HAP-1 (cell line): ENCODE data around the gene ASB15.
A peak's percentile ranks its signal among the peaks of the same experiment; 100 is the strongest.
"Not testable (repeated sequence)": the region's sequence is repeated elsewhere in the genome, so short reads cannot be mapped to it uniquely, and the experiment has no call there.

Experiments
- DNase-seq, 2 experiments: peaks; one replicate each; pipeline ENCODE4 v3.0.0-alpha.2; 2016 to 2020; ENCODE audit warnings: low spot score in 2 of 2
- H3K27me3 ChIP-seq: fragments of 250-450 bp; sonication (Bioruptor Pico); 2 replicates; pipeline ENCODE4 v1.5.1; 2020; ENCODE audit warnings: low read depth, mild to moderate bottlenecking, moderate library complexity
- H3K36me3 ChIP-seq: fragments of 250-450 bp; sonication (Bioruptor Pico); replicated peaks from 2 replicates; pipeline ENCODE4 v1.5.1; 2020; ENCODE audit warnings: mild to moderate bottlenecking
- H3K4me1 ChIP-seq: fragments of 250-450 bp; sonication (Bioruptor Pico); 2 replicates; pipeline ENCODE4 v1.5.1; 2020; ENCODE audit warnings: mild to moderate bottlenecking
- H3K4me3 ChIP-seq: fragments of 250-450 bp; sonication (Bioruptor Pico); 2 replicates; pipeline ENCODE4 v1.5.1; 2020; ENCODE audit warnings: mild to moderate bottlenecking, moderate library complexity
- H3K9me3 ChIP-seq: fragments of 250-450 bp; sonication (Bioruptor Pico); 2 replicates; pipeline ENCODE4 v1.5.1; 2020; ENCODE audit warnings: mild to moderate bottlenecking, moderate library complexity
- in situ Hi-C: fragments of 300-500 bp; cut with MboI; formaldehyde crosslinking; loops from 3 replicates; pipeline ENCODE4 v1.14.3; 2020; ENCODE audit warnings: low sequenced_read_pairs, inconsistent platforms, mixed read lengths

The ASB15 gene

DNA sequence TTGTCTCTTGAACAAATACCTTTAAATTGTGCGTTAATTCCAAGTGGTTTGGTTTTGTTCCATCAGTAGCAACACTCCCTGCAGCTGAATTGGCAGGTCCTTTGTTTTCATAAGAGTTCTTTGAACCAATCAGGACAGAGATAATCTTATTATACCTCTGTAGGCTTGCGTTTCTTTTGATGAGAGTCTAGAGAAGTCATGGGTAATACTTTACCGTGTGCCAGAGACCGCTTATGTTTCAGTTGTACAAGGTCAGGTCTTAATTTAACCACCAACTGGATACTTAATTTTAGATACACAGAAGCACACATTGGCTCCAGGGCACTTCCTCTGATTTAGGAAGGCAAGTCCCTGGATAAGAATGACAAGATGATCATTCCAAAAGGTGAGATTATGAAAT lies at the start of gene ASB15:
Gene ASB15 (plus strand): TSS at position 292 of the 400 bp plus-strand sequence. CDS start 12,682 bp downstream, outside the sequence.
- no peaks in the 10 kb centered on the region for H3K27me3 ChIP-seq
- no peaks in the 10 kb centered on the region for H3K9me3 ChIP-seq
- in situ Hi-C loops: no loop called here
- H3K4me3 ChIP-seq: no peak within 1 kb of the TSS
- peak in 1 of 2 experiments; percentile 20 for DNase-seq
- no peaks in the 10 kb centered on the region for H3K36me3 ChIP-seq
- H3K4me1 ChIP-seq: no peaks in the 10 kb centered on the region

DNA sequence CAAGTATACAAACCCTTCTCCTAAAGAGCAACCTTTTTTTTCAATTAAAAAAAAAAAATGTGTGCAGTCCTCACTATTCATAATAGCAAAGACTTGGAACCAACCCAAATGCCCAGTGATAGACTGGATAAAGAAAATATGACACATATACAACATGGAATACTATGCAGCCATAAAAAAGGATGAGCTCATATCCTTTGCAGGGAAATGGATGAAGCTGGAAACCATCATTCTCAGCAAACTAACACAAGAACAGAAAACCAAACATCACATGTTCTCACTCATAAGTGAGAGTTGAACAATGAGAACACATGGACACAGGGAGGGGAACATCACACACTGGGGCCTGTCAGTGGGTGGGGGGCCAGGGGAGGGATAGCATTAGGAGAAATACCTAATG lies 49.5 kb upstream of the ASB15 start:
- peaks cover 39% of the 10 kb centered on the region for H3K36me3 ChIP-seq
- DNase-seq, in situ Hi-C loops, H3K27me3 ChIP-seq, H3K4me1 ChIP-seq, H3K9me3 ChIP-seq, H3K4me3 ChIP-seq: not testable (repeated sequence)

DNA sequence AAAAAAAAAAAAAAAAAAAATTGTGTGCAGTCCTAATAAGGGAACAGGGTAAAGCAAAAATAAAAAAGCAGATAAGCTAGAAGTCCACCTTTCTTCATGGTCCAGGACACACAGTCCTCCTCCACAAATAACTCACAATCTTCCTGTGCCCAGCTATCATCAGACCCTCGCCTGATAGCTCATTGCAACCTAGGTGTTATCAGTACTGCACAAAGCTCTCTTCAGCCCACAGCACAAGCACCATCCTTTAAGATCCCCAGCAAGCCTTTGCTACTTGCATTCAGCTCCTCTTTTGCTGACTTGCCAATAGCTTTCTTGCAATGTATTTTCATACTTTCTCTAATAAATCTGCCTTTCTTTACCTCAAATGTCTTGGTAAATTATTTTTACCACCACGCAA lies 49.0 kb upstream of the ASB15 start:
- peaks cover 39% of the 10 kb centered on the region for H3K36me3 ChIP-seq

DNA sequence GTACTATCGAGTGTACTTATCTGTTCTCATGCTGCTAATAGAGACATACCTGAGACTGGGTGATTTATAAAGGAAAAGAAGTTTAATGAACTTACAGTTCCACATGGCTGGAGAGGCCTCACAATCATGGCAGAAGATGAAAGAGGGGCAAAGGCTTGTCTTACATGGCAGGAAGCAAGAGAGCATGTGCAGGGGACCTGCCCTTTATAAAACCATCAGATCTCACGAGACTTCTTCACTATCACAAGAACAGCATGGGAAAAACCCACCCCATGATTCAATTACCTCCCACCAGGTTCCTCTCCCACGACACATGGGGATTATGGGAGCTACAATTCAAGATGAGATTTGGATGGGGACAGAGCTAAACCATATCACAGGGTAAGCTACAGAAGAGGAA lies 48.5 kb upstream of the ASB15 start:
- H3K36me3 ChIP-seq: peaks cover 36% of the 10 kb centered on the region
- H3K9me3 ChIP-seq: no peaks in the 10 kb centered on the region
- no peaks in the 10 kb centered on the region for H3K27me3 ChIP-seq
- DNase-seq: no peak
- no peak overlapping the region for H3K4me3 ChIP-seq
- peaks cover 5% of the 10 kb centered on the region; the same call in 1 of the 2 replicates for H3K4me1 ChIP-seq
- in situ Hi-C loops: no loop called here

More for the DNA sequence above, 49.0 kb upstream of the ASB15 start:
- no peak overlapping the region for H3K4me3 ChIP-seq
- H3K4me1 ChIP-seq: peaks cover 5% of the 10 kb centered on the region; the same call in 1 of the 2 replicates
- no peak for DNase-seq
- no peaks in the 10 kb centered on the region for H3K9me3 ChIP-seq
- H3K27me3 ChIP-seq: no peaks in the 10 kb centered on the region
- in situ Hi-C loops: no loop called here

DNA sequence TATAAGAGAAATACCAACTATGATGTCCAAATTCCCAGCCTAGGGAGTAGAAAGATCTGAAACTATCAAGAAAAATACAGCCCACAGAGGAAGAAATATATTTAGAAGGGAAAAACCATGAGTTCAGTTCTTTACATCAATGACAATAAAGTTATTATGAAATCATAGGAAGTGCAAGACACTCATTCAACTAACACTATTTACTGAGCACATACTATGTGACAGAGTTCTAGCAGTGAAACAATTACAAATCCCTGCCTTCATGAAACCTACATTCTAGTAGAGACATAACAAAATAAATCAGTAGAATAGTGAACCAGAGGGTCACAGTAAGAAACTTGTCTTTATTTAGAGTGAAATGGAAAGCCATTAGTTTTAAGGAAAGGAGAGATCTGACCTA lies 46.1 kb upstream of the ASB15 start:
- peaks cover 5% of the 10 kb centered on the region; the same call in 1 of the 2 replicates for H3K4me1 ChIP-seq
- in situ Hi-C loops: no loop called here
- H3K27me3 ChIP-seq: no peaks in the 10 kb centered on the region
- H3K4me3 ChIP-seq: no peak overlapping the region
- peaks cover 20% of the 10 kb centered on the region for H3K36me3 ChIP-seq
- DNase-seq: no peak
- no peaks in the 10 kb centered on the region for H3K9me3 ChIP-seq

DNA sequence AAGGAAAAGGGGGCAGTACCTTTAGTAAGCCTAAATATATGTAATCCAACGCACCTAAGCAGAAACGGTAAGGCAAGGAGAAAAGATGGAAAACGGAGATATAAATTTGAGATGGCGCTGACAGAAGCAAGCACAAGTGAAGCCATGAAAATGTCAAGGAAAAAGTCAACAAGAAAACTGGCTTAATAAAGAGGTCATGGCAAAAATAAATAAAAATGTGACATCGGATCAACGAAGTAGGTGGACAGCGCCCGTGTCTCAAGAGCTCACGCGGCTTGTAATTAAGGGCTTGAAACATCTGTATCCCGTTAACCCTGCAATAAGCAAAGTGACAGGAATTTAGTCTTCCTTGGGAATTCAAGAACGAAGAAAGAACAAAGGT lies 44.6 kb upstream of the ASB15 start:
- H3K4me1 ChIP-seq: peaks cover 5% of the 10 kb centered on the region; the same call in 1 of the 2 replicates
- no peaks in the 10 kb centered on the region for H3K27me3 ChIP-seq
- H3K36me3 ChIP-seq: peaks cover 20% of the 10 kb centered on the region
- peak overlapping the region; percentile 76 for H3K4me3 ChIP-seq
- in situ Hi-C loops: no loop called here
- peak in 1 of 2 experiments; percentile 7 for DNase-seq
- H3K9me3 ChIP-seq: no peaks in the 10 kb centered on the region

DNA sequence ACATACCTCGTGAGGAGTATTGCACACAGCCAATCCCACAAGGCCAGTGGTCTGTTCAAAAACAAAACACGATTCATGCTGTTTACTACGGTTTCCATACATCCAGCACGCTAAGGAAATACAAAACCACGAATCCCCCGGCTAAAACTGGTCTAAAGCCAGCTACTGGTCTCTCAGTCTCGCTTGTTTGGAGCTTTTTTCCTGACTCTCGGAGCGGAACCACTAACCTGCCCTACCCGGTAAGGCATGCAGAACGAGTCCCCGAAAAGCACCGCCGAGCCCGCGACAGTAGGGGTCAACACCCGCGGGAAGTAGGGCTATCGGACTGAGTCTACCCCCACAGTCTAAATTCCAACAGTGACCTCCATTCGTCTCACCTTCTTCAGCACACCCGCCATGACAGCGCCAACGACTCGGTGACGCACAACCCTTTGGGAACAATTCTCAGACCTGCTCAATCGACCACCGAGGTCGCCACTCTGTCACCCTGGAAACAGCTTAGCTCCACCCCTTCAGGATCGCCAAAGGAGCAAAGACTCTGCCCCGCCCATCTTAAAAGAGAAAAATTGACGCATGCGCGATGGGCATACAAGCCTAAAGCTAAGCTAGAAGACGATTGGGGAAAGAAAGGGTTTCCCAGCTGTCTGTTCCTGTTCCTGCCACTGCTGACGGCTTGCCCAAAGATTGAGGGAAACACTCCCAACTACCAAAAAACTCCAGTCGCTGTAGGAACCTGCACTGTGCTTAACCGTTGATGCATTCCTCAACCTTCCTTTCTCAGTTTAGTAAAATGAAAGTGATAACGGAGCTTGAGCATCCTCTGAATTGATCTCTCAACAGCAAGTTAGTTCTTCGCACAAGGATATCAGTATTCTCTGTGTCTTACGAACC lies 44.0 kb upstream of the ASB15 start, which contains the start of gene NDUFA5:
Gene NDUFA5 (minus strand): TSS at position 421 of the 891 bp plus-strand sequence. CDS start 23 bp downstream, at position 398.
- peak within 1 kb of the TSS; percentile 76 for H3K4me3 ChIP-seq
- H3K36me3 ChIP-seq: peaks cover 19% of the 10 kb centered on the region
- in situ Hi-C loops: no loop called here
- H3K9me3 ChIP-seq: no peaks in the 10 kb centered on the region
- H3K27me3 ChIP-seq: no peaks in the 10 kb centered on the region
- DNase-seq: peak; percentile 98 to 99
- H3K4me1 ChIP-seq: peaks cover 5% of the 10 kb centered on the region; the same call in 1 of the 2 replicates

DNA sequence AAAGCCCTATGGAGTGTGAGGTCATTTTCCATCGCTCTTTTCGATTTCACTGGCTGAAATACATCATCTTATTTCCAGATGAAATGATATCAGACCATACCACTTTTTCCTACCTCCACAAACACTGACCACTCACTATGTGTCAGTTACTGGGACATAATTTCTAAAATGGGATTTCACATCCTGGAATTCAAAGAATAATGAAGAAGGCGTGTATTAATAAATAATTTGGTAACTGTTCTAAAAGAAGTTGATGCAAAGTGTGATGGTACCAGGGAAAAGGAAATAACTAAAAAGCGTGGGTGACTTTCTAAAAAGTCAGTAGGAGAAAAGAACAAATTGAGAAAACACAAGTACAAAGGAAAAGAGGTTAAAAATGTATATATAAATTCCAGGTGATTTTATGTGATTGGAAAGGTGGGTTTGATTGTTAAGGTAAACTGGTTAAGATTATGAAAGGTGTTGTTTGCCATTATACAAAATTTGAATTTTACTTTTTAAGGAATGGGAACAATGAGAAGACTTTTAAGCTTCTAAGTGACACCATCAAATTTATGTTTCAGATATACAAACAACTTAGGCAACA lies 43.2 kb upstream of the ASB15 start:
- in situ Hi-C loops: no loop called here
- H3K4me1 ChIP-seq: peaks cover 5% of the 10 kb centered on the region; the same call in 1 of the 2 replicates
- H3K36me3 ChIP-seq: peaks cover 14% of the 10 kb centered on the region; the same call in 1 of the 2 replicates
- H3K27me3 ChIP-seq: no peaks in the 10 kb centered on the region
- no peaks in the 10 kb centered on the region for H3K9me3 ChIP-seq
- peak overlapping the region; percentile 76 for H3K4me3 ChIP-seq
- no peak for DNase-seq

DNA sequence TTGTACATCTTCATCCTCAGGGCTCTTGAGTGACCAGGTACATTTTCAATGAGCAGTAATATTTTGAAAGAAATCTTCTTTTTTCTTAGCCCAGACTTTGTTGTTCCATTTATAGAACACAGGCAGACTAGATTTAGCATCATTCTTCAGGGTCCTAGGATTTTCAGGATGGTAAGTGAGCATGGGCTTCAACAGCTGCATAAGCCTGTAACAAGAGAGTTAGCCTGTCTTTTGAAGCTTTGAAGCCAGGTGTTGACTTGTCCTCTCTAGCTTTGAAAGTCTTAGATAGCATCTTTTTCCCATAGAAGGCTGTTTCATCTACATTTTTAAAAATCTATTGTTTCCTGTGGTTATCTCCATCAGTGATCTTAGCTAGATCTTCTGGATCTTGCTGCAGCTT lies 39.5 kb upstream of the ASB15 start:
- no peaks in the 10 kb centered on the region for H3K9me3 ChIP-seq
- in situ Hi-C loops: no loop called here
- H3K4me3 ChIP-seq: no peak overlapping the region
- no peak for DNase-seq
- H3K27me3 ChIP-seq: no peaks in the 10 kb centered on the region
- H3K4me1 ChIP-seq: no peaks in the 10 kb centered on the region
- H3K36me3 ChIP-seq: no peaks in the 10 kb centered on the region

DNA sequence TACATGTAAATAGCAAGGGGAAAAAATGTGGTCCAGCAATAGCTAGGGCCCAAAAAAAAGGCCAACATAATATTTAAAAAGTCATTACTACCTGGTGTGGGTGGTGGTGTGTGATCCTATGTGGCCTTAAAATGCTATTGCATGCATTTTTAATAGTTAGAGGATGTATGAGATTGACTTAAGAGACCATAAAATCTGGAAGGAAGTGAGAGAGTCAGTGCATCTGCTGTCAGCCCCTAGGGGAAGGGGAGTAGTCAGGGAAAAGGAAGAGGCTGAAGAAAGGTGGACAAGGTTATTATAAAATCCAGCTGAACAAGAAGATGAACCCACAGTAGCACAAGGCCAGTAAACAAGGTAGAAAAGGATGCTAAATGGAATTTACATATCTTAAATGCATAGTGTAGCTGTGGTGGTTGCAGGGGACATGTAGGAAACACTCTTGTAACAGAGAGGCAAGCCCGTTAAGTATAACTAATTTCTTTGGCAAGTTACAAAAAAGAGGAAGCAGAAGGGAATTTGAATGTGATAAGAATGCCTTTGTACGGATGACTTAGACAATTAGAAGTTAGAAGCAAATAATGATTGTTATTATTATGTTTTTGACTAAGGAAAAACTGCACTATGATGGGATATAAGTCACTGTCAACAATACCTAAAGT lies 32.1 kb upstream of the ASB15 start:
- no peaks in the 10 kb centered on the region for H3K9me3 ChIP-seq
- no peak overlapping the region for H3K4me3 ChIP-seq
- H3K27me3 ChIP-seq: no peaks in the 10 kb centered on the region
- no peaks in the 10 kb centered on the region for H3K36me3 ChIP-seq
- no peaks in the 10 kb centered on the region for H3K4me1 ChIP-seq
- no peak for DNase-seq
- in situ Hi-C loops: no loop called here

DNA sequence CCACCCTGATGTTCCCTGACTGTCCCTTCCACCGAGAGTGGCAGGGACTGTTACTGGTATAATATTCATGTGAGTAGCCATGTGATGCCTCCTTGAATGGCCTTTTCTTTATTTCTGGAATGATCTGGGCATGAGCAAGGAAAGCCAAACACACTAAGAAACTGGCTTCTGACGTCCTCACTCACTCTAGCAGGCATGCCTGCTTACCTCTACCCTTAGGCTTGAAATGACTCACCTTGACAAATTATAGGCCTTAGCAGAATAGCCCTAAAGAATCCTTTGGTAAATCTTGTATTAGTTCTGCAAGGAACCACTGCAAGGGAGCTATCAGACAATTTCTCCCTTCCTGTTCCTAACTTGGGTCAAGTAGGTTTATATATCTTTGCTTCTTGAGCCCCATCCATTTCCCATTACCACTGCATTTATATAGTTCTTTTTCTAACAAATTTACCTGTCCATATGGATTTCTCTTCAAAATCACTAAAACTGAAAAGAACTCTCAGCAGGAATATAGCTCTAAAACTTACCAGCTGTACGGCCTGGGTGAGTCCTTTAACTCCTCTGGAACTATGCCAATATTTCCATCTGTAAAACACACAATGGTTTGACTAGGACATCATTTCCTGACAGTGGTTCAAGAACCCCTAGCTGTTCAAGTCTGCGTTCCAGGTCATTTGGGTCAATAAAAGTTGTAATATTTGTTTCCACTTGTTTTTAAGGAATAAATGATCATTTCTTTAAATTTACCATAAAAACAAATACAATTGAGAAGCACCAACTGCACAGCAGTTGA lies 31.0 kb upstream of the ASB15 start:
- no peaks in the 10 kb centered on the region for H3K36me3 ChIP-seq
- no peaks in the 10 kb centered on the region for H3K27me3 ChIP-seq
- H3K4me3 ChIP-seq: no peak overlapping the region
- no peaks in the 10 kb centered on the region for H3K4me1 ChIP-seq
- no peak for DNase-seq
- no peaks in the 10 kb centered on the region for H3K9me3 ChIP-seq
- in situ Hi-C loops: no loop called here

DNA sequence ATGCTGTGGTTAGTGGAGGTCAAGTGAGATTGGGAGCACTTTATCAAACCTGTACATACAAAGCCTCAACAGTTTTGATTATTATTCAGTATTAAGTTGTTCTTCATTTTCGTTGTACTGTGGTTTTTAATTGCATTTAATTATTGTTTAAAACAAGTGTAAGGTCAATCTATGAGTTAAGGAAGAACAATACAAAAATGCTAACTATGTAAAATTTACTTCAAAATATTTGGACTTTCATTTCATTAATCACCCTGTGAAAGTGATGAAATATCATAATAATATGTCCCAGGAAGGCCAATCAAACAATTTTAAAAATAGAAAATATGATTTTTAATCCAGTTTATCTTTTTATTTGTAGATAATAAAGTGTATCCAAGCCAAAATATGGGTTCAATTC lies 30.4 kb upstream of the ASB15 start:
- in situ Hi-C loops: no loop called here
- H3K4me1 ChIP-seq: no peaks in the 10 kb centered on the region

DNA sequence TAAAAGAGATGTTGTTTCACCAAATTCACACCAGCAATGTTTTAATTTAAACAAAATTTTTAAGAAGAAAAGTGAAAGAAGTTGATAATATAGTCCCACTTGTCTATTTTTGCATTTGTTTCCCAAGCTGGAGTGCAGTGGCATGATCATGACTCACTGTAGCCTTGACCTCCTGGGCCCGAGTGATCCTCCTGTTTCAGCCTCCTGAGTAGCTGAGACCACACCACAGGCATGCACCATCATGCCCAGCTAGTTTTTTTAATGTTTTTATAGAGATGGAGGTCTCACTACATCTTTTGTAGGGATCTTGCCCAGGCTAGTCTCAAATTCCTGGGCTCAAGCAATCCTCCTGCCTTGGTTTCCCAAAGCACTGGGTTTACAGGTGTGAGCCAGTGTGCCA lies 29.9 kb upstream of the ASB15 start:
- H3K4me3 ChIP-seq: no peak overlapping the region
- DNase-seq: no peak
- H3K36me3 ChIP-seq: no peaks in the 10 kb centered on the region
- H3K27me3 ChIP-seq: no peaks in the 10 kb centered on the region
- in situ Hi-C loops: no loop called here
- no peaks in the 10 kb centered on the region for H3K9me3 ChIP-seq
- no peaks in the 10 kb centered on the region for H3K4me1 ChIP-seq

More for the DNA sequence above, 30.4 kb upstream of the ASB15 start:
- Histone ChIP-seq H3K4me3 (no peak overlapping the region), H3K36me3 (no peaks in the 10 kb centered on the region), H3K9me3 (no peaks in the 10 kb centered on the region), H3K27me3 (no peaks in the 10 kb centered on the region)
- DNase-seq: no peak
